ENCODE data around the gene LANCL3.

DNA sequence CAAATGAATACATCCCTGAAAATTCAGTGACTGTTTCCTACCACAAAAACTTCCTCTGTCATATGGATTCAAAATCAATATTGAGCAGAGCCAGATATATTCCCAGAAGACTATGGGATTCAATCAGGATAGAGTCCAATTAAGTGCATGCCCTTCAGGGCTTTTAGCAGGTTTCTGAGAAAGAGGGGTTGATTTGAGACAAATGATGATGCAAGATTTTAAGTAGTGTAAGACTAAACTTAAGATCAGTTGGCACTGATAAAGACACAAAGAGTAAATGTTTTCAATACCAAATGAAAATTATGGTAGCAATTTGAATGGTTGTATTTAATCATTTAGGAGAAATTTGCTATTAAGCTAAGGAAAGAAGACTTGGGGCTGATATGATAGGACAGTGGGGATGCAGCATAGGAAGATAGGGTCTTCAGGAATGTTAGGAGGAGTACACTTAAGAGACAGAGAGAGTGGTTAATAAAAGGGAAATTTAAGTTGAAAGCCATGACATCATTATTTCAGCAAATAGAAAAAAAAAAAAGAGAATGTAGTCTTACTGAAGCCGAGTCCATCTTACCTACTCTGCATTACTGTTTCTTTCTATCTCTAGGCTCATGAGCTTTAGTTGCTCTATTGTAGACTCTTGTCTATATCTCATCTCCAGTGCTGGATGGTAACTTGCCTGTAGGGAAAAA, 82.1 kb downstream of the LANCL3 start:
- no peak for TF ChIP-seq POLR2A (IDR thresholded peaks at IDR 0.05)
- TF ChIP-seq, protein P1, sequence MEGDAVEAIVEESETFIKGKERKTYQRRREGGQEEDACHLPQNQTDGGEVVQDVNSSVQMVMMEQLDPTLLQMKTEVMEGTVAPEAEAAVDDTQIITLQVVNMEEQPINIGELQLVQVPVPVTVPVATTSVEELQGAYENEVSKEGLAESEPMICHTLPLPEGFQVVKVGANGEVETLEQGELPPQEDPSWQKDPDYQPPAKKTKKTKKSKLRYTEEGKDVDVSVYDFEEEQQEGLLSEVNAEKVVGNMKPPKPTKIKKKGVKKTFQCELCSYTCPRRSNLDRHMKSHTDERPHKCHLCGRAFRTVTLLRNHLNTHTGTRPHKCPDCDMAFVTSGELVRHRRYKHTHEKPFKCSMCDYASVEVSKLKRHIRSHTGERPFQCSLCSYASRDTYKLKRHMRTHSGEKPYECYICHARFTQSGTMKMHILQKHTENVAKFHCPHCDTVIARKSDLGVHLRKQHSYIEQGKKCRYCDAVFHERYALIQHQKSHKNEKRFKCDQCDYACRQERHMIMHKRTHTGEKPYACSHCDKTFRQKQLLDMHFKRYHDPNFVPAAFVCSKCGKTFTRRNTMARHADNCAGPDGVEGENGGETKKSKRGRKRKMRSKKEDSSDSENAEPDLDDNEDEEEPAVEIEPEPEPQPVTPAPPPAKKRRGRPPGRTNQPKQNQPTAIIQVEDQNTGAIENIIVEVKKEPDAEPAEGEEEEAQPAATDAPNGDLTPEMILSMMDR (IDR thresholded peaks at IDR 0.05), result no peak
